HG02943 (cell line): ENCODE results near the gene THAP9.
"Not testable (repeated sequence)": the region's sequence is repeated elsewhere in the genome, so short reads cannot be mapped to it uniquely, and the experiment has no call there.

Experiments
- ATAC-seq: cut with Tn5 transposase; IDR thresholded peaks from one replicate; pipeline ENCODE4 v1.9.1; 2021; ENCODE audit warnings: mild to moderate bottlenecking, low read depth, moderate library complexity; ENCODE audit not compliant: unreplicated experiment

The THAP9 gene

GRCh38 chr4:82900411-82901182, at the start of gene THAP9:
THAP9 (plus strand) TSS chr4:82900735; CDS start chr4:82900803, 68 bp downstream.
- ATAC-seq = peak; percentile 90

DNA sequence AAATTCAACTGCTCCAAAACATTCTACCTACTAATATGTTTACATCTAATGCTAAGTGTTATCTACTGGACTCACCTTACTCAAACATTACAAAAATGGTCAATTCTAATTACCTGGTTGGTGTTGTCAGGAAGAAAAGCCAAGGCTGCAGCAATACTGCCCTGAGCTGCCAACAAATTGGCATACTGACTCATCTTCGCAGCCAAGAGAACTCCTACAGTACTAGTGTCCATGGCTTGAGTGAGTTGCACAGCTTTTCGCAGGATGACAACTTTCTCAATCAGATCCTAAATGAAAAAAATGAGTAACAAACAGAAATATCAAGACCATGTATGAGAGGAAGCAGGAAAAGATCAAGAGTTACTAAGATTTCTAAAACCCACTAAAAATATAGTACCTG, 49.2 kb upstream of the THAP9 start:
- no peak for ATAC-seq

- ATAC-seq = no peak
Observed at GRCh38 chr4:82851885-82852750, 48.4 kb upstream of the THAP9 start.

- no peak for ATAC-seq
Observed at GRCh38 chr4:82852751-82853285, 47.7 kb upstream of the THAP9 start.

- not testable (repeated sequence) for ATAC-seq
Observed at GRCh38 chr4:82860487-82860886, 40.0 kb upstream of the THAP9 start.

- no peak for ATAC-seq
Observed at GRCh38 chr4:82861529-82861928, 39.0 kb upstream of the THAP9 start.

GRCh38 chr4:82864336-82864979, 36.1 kb upstream of the THAP9 start:
- ATAC-seq = no peak

- ATAC-seq = no peak
Observed at GRCh38 chr4:82865592-82865991, 34.9 kb upstream of the THAP9 start.

DNA sequence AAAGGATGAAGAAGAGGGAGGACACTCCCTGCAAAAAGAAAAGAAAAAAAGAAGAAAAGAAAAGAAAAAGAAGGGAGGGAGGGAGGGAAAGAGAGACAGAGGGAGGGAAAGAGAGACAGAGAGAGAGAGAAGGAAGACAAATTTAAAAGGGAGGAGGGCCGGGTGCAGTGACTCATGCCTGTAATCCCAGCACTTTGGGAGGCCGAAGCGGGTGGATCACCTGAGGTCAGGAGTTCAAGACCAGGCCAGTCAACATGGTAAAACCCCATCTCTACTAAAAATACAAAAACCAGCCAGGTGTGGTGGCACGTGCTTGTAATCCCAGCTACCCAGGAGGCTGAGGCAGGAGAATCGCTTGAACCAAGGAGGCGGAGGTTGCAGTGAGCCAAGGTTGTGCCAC, 34.5 kb upstream of the THAP9 start:
- ATAC-seq = not testable (repeated sequence)

DNA sequence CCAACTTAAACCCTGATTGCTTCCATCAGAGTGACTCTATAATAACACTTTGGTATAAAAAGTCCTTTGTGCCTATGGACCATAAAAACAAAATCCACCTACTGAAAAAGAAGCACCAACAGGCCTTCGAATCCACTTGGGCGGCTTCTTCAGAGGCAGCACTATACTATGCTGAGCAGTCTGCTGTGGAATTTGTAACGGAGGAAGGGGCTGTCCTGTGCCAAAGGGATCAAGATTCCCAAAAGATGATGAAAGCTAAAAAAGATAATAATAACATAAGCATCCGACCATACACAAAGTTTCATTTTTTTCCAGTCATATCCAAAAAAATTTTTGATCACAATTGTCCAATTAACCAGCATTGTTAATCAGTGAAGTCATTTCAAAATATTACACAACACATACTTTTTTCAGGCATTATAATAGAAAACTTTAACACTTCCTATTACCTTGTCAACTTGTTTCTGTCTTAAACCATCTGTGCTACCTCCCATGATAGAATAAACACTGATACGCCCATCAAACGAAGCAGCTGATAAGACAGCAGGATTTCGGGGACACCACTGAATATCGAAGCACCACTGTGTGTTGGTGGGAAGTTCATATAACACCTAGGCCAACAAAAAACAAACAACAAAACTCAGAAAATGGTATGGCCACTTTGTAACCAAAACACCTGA, 33.7 kb upstream of the THAP9 start:
- ATAC-seq = no peak

DNA sequence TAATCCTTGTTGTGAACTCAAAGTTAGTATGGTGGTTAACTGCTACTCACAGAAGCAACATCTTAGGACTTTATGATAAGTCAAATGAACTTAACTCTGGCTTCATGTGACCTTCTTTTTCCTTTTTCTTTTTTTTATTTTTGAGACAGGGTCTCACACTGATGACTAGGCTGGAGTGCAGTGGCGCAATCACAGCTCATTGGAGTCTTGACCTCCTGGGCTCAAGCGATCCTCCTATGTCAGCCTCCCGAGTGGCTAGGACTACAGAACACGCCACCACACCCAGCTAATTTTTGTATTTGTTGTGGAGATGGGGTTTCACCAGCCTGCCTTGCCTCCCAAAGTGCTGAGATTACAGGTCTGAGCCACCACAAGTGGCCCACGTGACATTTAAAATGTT, 32.0 kb upstream of the THAP9 start:
- ATAC-seq = no peak

DNA sequence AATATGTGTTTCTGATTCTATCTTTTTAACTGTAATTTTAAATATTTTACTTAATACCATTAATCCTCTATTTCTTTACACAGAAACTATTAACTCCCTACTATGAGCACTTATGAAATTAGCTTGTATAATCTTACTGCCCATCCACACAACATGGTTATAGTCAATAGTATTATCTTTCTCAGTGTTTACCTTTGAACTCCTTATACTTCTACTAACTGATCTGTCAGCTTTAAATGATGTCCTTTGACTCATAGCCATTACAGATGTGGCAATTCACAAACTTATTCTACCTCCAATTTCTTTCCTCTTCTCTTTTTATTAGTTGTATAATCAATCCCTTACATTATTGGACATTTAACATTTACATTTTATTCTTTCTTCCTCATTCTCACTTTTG, 15.1 kb upstream of the THAP9 start:
- ATAC-seq = no peak

DNA sequence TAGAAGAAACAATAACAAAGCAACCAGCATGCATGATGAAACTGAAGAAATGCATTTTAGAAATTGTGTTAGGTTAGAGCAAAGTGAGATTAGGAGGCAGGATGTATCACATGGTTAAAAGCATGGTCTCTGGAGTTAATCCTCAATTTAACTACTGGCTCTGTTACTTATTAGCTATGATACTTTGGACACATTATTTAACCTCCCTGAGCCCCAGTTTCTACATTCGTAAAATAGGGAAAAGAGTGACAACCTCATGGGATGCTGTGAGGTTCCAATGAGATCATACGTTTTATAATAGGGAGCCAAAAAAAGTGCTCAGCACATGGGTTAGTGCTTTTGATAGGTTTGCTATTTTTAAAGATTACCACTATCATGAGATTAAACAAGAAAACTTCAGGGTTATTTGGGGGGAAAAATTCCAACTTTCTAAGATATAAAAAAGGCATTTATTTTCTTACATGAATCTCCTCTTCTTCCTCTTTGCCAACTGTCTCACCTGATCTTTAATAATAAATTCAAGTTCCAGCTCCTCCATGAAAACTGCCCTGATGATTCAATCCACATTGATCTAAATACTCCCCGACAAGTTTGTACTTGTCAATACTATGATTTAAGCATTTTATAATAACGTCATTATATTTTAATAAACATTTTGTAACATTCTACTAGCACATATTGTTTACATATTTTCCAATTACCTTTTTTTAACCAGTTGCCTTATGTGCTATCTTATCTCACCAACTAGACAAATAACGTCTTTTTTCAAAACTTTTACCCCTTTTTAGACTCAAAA, 14.2 kb upstream of the THAP9 start:
- no peak for ATAC-seq

DNA sequence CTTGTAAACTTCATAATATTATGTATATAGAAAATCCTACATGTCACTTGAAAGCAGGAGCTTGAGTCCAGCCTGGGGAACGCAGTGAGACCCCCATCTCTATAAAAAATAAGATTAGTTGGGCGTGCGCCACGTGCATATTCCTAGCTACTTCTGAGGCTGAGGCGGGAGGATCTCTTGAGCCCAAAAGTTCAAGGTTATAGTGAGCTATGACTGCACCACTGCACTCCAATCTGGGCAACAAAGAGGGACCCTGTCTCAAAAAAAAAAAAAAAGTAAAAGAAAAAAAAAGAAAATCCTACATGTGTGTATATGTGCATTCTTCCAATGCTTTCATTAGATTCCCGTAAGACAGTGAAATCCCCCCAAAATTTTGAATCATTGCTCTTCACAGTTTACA, 11.2 kb upstream of the THAP9 start:
- ATAC-seq = no peak

DNA sequence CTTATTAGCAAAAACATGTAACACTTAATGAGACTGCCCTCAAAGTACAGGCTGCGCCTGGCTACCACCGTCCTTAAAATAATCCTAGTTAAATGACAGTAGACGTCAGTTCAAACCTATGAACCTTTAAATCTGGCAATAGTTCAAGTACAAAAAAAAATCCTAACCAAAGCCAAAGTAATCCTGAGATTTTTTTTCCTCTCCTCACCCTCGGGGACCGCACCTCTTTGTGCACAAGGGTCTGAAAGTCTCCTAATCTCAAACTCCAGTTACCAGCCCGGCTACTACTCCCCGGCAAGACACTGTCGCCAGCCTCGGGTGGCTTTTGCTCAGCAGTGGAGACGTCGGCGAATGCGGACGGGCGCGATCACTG, 10.0 kb upstream of the THAP9 start:
- ATAC-seq = no peak

DNA sequence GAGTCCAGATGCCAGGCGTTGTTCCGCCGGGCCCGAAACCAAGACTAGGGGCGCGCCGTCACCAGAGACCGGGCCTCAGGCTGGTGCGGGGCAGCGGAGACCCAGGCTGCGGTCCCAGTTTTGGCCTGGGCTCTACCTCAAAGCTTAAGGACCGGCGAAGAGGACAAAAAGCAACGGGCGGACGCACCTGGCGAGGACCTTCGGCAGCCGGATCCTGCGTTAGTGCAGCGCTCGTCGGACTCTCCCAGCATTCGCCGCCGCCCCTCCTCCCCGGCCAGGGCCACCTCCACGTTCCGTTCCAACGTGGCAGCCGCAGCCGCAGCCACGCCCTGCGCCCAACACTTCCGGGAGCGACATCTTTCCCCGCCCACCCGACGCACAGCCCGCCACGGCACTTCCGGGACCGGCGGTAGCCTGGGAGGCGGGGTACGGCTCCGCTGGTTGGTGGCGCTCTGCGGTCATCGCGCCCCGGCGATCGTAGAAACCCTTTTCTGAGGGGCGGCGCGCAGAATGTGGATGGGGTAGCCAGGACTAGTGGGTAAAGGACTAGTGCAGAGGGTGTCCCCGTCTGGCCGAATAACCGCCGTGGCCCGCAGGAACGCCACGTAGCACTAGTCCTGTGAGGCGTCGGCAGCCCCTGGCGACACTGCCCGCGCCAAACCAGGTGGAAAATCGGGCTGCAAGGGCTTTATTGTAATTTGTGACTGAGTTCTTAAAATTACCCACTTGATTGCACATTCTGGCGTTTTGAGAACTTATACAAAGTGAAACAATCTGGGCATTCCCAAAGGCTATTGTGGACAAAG, 9.4 kb upstream of the THAP9 start, which contains the start of gene SEC31A:
SEC31A (minus strand) TSS at position 253 of the 806 bp plus-strand sequence. CDS start 9,217 bp downstream, outside the sequence.
- peak; percentile 89 for ATAC-seq

DNA sequence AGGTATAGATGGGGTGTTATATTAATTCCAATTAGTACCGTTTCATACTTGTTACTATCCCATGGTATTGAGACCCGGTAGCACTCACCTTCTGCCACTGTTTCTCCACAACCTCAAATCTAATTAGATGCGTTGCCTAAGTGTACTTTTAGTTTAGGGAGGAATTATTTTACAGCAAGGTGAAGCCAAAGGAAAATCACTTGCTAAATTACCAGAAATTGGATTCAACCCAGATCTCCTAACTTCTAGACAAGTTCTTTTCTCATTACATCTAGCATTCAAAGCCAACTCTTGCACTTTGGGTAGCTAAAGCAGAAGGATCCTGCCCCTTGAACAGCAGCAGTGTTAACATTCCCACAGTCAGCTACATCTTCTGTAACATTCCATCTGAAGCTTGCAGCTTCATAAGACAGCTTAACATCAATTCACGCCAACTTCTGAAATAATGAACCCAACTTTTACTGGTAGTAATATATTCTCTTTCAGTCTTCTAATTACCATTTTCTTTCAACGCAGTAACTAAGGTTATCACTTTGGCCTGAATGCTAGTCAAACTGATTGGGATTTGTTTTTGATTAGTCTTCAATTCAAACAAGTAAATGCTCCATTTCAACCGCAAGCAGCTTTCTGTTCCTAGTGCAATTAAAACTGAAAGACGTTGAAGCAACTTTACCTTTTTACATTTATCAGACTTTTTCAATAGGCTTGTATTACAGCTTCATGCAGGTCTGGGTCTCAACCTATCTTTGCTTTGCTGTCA, 8.6 kb upstream of the THAP9 start:
- peak; percentile 5 for ATAC-seq

GRCh38 chr4:82892467-82892802, 8.1 kb upstream of the THAP9 start:
- no peak for ATAC-seq
